NCI-H2081 treated with DMSO at 0.1 percent for 48 hours (cell line): ENCODE data around the gene SIM2.

Experiments
- DNase-seq: peaks from one replicate; lab custom pipeline; 2025; lab: John Stamatoyannopoulos, UW

Gene SIM2

DNA sequence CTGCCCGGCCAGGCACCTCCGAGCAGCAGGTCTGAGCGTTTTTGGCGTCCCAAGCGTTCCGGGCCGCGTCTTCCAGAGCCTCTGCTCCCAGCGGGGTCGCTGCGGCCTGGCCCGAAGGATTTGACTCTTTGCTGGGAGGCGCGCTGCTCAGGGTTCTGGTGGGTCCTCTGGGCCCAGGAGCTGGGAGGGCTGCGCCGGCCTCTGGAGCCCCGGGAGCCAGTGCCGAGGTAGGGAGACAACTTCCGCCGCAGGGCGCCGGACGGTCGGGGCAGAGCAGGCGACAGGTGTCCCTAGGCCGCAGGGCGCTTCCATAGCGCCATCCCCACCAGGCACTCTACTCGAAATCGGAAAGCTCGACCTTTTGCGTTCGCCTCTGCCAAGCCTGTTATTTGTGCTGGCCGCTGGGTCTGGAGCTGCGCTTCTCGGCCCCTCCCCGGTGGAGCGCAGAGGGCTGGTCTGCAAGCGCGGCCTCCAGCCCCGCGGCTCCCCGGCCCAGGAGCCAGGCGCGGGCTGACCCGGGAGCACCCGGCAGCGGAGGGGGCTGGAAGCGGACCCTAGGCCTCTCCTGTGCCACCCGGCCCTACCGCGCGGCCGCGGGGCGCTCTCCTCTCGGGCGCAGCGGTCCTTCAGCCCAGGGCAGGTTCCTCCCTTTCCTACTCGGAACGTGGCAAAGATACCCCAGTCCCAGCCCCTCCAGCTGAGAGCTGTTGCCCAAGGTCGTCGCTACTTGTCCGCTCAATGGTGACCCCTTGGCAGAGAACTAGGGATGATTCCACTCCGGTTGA lies 2.2 kb downstream of the SIM2 start:
- no peak for DNase-seq

DNA sequence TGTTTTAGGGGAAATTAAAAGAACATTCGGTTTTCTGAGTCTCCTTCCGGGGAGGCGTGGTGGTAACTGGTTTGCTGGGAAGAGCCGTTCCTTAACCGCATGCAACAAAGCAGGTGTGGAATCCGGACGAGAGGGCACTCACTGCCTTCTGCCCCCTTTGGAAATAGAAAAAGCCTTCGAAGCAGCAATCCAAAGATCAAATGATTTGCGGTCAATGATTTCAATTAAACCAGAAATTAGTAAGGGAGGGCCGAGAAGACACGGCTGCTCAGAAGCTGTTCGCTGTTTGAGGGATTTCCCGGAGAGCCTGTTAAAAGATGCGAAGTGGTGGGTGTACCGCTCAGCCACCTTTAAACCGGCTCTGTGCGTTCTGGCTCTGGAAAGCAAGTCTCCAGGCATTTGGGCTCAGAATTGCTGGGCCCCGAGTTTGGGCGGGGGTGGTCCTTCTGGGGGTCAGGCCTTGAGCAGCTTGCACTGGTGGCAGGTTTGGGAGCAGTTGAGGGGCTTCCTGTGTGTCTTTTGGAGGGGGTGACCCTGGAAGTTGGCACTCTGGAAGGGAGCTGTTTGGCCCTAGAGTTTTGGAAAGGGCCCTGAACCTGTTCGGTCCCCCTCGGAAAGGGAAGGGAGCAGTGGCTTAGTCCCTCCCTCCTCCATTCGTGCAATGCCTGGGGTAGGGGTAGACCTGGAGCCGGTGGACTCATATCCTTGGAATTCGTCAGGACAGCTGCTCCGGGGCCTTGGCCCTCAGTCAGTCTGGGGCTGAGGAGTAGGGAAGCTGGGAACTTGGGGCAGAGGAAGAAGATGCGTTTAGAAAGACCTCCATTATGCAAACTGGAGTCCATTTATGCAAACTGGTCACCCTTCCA lies 3.1 kb downstream of the SIM2 start:
- DNase-seq: no peak

DNA sequence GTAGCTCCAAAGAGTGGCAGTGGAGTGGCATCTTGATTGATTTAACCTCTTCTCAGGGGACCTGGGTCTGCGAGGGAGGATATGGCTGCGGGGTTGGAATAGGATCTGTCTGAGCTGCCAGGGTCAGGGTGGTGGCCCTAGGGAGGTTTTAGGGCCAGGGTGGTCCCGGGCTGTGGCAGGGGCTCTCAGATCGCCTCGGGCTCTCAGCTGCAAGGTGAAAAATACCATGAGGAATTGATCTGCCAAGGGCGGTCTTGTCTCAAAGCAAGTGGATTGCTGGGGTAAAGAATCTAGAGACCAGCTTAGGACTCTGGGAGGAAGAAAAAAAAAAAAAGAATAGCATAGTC lies 3.7 kb downstream of the SIM2 start:
- DNase-seq: no peak

DNA sequence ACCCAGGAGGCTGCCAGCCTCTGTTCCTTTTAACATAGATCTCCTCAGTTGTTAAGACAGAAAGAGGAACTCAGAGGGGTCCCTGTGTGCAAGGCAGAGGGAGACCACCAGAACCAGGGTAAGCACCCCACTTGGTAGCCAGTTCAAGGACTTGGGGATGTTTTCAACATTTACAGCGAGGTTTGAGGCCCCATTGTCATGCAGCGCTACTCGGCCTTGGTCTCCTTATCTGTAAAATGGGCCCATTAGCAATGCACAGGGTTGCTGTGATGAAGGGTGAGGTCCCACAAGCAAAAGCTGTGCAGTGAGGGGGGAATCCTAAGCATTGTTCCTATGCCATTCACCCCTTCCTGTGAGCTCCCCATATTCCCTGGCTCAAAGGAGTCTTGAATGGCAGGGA lies 4.2 kb downstream of the SIM2 start:
- DNase-seq: no peak

DNA sequence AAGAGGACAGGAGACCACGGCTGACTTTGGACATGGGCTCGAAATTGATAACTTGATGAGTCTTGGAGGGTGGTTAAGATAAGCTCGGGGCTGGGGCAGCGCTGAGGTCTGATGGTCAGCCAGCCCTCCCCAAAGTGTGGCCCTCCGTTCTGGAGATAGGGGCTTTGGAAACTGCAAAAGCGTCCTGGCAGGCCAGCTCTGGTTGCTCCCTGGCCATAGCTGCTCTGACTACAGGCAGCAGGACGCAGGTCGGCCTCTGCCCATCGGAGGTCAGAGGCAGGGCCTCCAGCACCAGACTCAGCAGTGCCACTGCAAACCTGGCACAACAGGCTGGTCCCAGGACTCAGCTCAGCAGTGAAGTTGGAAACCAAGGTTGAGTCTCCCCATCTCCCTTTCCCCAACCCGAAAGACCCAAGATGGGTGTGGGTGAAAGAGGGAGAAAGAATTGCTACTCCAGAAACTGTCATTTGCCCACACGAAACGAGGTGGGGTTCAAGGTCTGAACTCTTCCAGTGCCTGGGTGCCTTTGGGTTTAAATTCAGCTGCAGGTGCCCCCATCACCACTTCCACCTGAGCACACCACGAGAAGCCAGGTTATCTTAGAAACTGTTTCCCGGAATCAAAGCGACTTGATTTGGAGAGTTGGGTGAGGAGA lies 4.8 kb downstream of the SIM2 start:
- no peak for DNase-seq

DNA sequence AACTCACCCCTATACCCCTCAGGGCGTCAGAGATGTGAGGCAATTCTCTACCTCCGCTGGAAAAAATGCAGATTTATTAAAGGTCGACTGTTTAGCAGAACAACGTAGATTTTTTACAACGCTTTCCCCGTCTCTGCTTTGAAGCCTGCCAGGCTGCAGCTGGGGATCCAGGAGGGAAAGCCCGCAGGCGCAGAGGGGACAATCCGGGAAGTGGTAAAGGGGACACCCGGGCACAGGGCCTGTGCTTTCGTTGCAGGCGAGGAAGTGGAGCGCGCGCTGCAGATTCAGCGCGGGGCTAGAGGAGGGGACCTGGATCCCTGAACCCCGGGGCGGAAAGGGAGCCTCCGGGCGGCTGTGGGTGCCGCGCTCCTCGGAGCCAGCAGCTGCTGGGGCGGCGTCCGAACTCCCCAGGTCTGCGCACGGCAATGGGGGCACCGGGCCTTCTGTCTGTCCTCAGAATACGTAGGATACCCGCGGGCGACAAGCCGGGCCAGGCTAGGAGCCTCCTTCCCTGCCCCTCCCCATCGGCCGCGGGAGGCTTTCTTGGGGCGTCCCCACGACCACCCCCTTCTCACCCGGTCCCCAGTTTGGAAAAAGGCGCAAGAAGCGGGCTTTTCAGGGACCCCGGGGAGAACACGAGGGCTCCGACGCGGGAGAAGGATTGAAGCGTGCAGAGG lies 5.5 kb downstream of the SIM2 start:
- DNase-seq: no peak

DNA sequence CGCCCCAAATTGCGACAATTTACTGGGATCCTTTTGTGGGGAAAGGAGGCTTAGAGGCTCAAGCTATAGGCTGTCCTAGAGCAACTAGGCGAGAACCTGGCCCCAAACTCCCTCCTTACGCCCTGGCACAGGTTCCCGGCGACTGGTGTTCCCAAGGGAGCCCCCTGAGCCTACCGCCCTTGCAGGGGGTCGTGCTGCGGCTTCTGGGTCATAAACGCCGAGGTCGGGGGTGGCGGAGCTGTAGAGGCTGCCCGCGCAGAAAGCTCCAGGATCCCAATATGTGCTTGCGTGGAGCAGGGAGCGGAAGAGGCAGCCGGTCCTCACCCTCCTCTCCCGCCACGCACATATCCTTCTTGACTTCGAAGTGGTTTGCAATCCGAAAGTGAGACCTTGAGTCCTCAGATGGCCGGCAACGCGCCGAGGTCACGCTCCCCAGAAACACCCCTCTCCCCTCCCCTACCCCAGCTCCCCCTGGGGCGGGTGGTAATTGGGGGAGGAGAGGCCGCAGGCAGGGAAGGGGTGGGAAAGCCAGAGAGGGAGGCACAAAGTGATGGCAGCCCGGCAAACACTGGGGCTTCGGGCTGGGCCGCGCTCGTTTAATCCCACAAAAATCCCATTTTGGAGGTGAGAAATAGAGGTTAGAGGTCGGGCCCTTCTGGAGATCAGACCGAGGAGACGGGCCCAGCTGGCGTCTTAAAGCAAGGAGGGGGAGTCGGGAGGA lies 6.2 kb downstream of the SIM2 start:
- DNase-seq: no peak

DNA sequence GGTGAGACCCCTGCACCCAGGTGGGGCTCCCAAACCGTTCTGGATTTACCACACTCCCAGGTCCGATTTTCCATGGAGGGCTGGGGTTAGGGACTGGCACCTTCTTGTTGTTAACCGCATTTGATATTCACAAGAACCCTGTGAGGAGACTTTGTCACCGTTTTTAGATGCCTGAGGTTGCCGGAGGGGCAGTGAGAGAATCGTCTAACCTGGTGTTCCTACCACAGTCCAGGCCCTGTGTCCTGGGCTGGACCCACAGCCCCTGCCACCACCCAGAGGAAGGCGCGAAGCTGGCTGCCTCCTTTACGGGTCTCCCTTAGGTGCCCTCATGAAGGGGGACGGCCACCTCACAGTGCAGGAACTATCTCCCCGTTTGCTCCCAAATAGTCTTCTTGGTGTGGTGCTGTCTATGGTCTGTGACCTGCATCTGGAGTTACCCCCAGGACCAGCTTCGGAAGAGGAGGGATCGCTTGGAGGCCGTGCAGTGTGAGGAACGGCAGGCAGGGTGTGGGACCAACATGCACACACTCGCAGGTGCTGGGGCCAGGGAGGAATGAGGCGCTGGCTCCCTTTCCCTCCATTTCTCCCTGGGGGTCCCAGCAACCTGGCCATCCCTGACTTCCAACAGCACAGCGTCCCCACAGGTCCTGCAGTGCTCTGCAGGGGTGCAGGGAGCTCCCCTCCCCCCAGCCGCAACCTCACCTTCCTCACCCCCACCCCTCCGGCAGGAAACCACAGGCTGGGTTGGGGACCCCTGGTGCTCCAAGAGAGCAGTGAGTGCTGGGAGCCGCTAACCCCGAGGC lies 7.0 kb downstream of the SIM2 start:
- no peak for DNase-seq

DNA sequence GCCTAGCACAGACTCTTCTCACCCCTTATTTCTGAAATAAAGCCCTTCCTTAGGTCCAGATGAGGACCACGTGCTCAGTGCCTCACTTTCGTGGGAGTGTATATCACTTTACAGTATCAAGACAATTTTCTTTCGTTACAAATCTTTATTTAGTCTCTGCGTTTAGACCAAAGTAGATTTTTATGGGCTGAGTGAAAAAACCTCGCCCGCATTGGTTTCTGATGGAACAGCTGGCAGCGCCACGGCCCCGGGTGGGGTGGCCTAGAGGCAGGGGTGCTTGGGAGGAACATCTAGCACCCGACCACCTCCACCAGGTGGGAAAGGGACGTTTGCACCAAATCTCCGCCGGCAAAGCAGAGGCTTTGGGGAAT lies 7.6 kb downstream of the SIM2 start:
- DNase-seq: no peak

DNA sequence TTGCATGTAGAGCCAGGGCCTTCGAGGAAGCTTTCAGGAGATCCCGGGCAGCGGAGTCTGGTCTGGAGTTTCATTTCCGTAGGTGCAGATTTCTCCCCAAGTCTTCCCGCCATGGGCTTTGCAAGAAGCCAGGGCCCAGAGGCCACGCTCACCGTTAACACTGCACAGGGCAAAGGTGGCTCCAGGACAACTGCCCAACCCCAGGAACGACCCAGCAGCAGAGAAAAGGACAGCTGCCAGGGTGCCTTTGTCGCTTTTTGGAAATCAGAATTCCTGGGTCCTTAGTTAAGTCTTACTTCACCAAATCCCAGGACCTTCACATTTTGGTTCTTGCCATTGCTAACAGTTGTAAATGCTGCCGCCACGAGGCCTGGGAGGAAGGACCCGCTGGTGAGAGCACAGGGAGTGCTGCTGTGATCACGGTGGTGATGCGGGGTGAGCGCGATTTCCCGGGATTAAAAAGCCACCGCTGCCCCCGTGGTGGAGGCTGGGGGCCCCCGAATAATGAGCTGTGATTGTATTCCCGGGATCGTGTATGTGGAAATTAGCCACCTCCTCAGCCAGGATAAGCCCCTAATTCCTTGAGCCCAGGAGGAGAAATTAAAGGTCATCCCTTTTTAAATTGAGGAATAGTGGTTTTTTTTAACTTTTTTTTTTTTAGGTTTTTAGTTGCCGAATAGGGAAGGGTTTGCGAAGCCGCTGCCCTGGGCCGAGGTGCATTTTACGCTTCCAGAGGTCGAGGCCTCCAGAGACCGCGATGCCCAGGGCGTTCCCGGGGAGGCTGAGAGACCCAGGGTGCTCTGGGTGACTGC lies 8.2 kb downstream of the SIM2 start:
- DNase-seq: no peak

DNA sequence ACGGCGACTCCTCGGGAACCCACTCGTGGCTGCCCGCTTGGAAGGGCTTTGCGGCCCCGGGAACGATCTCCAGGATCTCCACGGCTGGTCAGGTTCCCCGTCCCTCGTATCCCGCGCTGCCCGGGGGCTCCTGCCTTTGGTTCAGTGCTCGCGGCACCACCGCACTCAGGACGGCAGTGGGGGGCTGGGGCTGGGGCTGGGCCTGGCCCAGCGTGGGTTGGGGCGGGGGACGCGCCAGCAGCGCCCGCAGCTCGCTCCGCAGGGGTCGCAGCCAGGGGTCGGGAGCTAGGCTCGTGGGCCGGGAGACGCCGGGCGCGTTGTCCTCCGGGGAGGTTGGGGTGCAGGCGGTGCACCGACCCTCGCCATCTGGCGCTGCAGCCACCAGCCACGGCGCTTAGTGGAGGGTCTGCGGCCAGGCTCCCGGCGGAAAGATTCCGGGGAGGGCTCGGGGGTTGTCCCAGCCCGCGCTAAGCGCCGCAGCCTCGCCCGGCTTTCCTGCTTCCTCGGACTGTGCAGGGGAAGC lies 8.9 kb downstream of the SIM2 start:
- no peak for DNase-seq

DNA sequence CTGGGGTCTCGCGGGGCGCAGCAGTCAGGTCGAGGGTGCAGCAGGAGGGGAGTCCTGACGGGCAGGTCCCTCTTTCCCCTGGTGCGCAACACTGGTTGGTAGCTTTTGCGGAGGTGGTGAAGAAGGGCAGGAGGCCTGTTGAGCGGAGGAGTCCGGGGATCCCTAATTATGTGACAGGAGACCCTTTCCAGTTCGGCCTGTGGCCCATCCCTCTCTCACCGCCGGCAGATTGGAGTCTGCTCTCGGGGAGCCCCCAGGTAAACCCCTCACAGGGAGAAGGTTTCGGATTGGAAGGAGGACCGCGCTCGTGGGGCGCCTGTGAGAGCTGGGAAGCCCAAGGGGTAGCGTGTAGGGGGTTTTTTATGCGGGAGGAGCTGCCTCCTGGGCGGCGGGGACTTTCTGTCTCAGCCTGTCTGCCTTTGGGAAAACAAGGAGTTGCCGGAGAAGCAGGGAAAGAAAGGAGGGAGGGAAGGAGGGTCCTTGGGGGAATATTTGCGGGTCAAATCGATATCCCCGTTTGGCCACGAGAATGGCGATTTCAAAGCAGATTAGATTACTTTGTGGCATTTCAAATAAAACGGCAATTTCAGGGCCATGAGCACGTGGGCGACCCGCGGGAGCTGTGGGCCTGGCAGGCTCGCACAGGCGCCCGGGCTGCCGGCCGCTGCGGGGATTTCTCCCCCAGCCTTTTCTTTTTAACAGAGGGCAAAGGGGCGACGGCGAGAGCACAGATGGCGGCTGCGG lies 9.5 kb downstream of the SIM2 start:
- DNase-seq: no peak

DNA sequence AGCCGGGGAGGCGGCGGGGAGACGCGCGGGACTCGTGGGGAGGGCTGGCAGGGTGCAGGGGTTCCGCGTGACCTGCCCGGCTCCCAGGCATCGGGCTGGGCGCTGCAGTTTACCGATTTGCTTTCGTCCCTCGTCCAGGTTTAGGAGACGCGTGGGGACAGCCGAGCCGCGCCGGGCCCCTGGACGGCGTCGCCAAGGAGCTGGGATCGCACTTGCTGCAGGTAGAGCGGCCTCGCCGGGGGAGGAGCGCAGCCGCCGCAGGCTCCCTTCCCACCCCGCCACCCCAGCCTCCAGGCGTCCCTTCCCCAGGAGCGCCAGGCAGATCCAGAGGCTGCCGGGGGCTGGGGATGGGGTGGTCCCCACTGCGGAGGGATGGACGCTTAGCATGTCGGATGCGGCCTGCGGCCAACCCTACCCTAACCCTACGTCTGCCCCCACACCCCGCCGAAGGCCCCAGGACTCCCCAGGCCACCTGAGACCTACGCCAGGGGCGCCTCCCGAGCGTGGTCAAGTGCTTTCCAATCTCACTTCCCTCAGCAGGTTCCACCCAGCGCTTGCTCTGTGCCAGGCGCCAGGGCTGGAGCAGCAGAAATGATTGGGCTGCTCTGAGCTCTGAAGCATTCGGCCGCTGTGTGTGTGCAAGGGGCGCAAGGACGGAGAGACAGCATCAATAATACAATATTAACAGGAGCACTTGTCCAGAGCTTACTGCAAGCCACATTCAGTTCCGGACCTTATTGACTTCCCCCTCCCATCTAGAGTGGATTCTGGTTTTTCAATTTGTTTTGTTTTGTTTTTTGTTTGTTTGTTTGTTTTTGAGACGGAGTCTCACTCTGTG lies 10.3 kb downstream of the SIM2 start:
- DNase-seq: no peak

DNA sequence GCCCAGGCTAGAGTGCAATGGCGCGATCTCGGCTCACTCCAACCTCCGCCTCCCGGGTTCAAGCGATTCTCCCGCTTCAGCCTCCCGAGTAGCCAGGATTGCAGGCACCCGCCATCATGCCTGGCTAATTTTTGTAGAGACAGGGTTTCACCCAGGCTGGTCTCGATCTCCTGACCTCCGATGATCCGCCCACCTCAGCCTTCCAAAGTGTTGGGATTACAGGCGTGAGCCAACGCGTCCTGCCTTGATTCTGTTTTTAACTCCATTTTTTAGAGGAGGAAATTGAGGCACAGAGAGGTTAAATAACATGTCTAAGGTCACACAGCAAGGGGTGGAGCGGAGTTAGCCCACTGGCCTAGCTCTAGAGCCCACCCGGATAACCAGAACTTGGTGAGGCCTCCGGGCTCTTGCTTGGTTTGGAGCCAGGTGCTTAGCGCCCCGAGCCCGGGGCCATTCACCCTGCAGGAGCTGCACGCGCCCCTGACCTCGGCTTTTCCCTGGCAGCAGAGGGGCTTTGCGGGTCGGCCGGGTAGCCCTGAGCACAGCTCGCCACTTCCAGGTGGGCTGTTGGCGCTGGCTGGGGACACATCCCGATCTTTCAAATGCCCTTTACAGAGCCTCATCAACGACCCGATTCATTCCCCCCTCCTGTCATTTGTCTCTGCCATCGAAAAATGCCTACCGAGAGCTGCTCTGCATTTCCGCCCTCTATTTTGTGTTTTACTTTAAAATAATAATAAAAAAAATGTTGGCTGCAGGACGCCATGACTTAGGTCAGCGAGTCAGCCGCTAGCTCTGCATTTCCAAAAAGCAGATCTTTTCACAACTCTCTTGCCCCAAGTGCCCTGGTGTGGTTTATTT lies 11.2 kb downstream of the SIM2 start:
- DNase-seq: no peak

DNA sequence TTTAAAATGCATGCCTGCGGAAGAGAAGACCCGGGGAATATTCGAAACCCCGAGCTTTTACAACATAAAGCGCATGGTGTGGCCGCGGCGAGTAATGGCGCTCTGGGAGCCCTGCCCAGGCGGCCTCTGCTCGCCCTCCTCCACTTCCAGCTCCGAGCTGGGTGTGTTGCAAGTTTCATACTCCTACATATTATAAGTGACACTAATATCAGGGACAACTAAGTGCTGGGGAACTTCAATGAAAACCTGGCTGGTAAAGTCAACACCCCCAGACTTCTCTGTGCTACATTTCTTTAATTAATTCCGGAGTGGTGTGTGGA lies 11.8 kb downstream of the SIM2 start:
- DNase-seq: no peak

DNA sequence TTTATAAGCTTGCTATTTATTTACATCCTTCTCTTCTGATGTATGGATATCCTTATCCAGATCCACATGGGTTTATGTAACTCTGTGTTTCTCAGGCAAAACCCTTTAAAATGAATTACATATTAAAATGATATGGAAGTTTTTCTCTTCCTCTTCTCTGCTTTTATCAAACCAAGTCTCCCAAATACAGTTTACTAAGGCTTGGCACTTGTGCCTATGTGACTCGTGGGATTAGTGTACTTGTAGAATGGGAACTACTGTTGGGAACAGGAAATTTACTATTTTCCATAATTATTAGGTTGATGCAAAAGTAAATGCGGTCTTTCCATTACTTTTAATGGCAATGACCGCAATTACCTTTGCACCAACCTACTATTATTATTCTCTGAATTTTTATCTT lies 14.8 kb downstream of the SIM2 start:
- no peak for DNase-seq

DNA sequence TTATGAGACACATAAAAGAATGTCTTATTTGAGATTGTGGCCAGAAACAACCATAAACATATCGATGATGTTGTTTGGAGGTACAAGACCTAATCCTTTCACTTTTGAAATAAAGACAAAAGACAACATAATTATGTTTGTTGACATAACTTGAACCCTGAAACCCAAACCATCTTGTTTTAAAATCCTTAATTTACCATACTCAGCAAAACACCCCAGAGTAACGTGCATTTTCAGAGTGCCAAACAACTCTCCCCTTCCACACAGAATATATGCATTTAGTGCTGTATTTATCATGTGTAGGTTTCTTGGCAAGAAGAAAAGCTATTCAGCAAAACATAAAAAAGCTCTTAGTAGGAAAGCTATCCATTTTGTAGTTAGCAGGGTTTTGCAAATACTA lies 17.5 kb downstream of the SIM2 start:
- DNase-seq: no peak
